HAP-1 (cell line): Measurements from ENCODE around the gene GRIN3B.

Source experiments
- DNase-seq, 2 experiments: peaks; one replicate each; pipeline ENCODE4 v3.0.0-alpha.2; 2016 to 2020; ENCODE audit warnings: low spot score in 2 of 2
- H3K27me3 ChIP-seq: fragments of 250-450 bp; sonication (Bioruptor Pico); 2 replicates; pipeline ENCODE4 v1.5.1; 2020; ENCODE audit warnings: low read depth, mild to moderate bottlenecking, moderate library complexity
- H3K36me3 ChIP-seq: fragments of 250-450 bp; sonication (Bioruptor Pico); replicated peaks from 2 replicates; pipeline ENCODE4 v1.5.1; 2020; ENCODE audit warnings: mild to moderate bottlenecking
- H3K4me1 ChIP-seq: fragments of 250-450 bp; sonication (Bioruptor Pico); 2 replicates; pipeline ENCODE4 v1.5.1; 2020; ENCODE audit warnings: mild to moderate bottlenecking
- H3K4me3 ChIP-seq: fragments of 250-450 bp; sonication (Bioruptor Pico); 2 replicates; pipeline ENCODE4 v1.5.1; 2020; ENCODE audit warnings: mild to moderate bottlenecking, moderate library complexity
- H3K9me3 ChIP-seq: fragments of 250-450 bp; sonication (Bioruptor Pico); 2 replicates; pipeline ENCODE4 v1.5.1; 2020; ENCODE audit warnings: mild to moderate bottlenecking, moderate library complexity
- in situ Hi-C: fragments of 300-500 bp; cut with MboI; formaldehyde crosslinking; loops from 3 replicates; pipeline ENCODE4 v1.14.3; 2020; ENCODE audit warnings: low sequenced_read_pairs, inconsistent platforms, mixed read lengths

The GRIN3B gene

GRCh38 chr19:1001538-1002166, 1.4 kb downstream of the GRIN3B start:
- peak overlapping the region; percentile 17; the same call in 1 of the 2 replicates for H3K4me3 ChIP-seq

GRCh38 chr19:1002600-1002999, 2.4 kb downstream of the GRIN3B start:
- peaks cover 3% of the 10 kb centered on the region for H3K4me1 ChIP-seq
- peaks cover 37% of the 10 kb centered on the region for H3K27me3 ChIP-seq
- no peaks in the 10 kb centered on the region for H3K9me3 ChIP-seq
- H3K36me3 ChIP-seq: no peaks in the 10 kb centered on the region
- in situ Hi-C loops: no loop called here
- H3K4me3 ChIP-seq: no peak overlapping the region
- no peak for DNase-seq

More at GRCh38 chr19:1001538-1002166, 1.4 kb downstream of the GRIN3B start:
- Histone ChIP-seq H3K9me3 (no peaks in the 10 kb centered on the region), H3K27me3 (peaks cover 46% of the 10 kb centered on the region), H3K36me3 (no peaks in the 10 kb centered on the region), H3K4me1 (peaks cover 3% of the 10 kb centered on the region)
- in situ Hi-C loops: no loop called here
- DNase-seq: peak in 1 of 2 experiments; percentile 83

GRCh38 chr19:1003283-1003682, 3.1 kb downstream of the GRIN3B start:
- H3K27me3 ChIP-seq: peaks cover 30% of the 10 kb centered on the region
- no peak overlapping the region for H3K4me3 ChIP-seq
- in situ Hi-C loops: no loop called here
- no peaks in the 10 kb centered on the region for H3K36me3 ChIP-seq
- H3K4me1 ChIP-seq: peaks cover 3% of the 10 kb centered on the region
- H3K9me3 ChIP-seq: no peaks in the 10 kb centered on the region
- no peak for DNase-seq

GRCh38 chr19:1004204-1004802, 4.1 kb downstream of the GRIN3B start:
- no peak for DNase-seq
- Histone ChIP-seq H3K4me3 (no peak overlapping the region), H3K36me3 (no peaks in the 10 kb centered on the region), H3K27me3 (peaks cover 20% of the 10 kb centered on the region), H3K4me1 (peaks cover 3% of the 10 kb centered on the region), H3K9me3 (no peaks in the 10 kb centered on the region)
- in situ Hi-C loops: no loop called here

GRCh38 chr19:1004803-1005664, 4.8 kb downstream of the GRIN3B start:
- Histone ChIP-seq H3K36me3 (peaks cover 6% of the 10 kb centered on the region), H3K9me3 (no peaks in the 10 kb centered on the region), H3K4me3 (no peak overlapping the region), H3K4me1 (peaks cover 3% of the 10 kb centered on the region), H3K27me3 (peaks cover 12% of the 10 kb centered on the region)
- in situ Hi-C loops: no loop called here
- DNase-seq: no peak

- no peaks in the 10 kb centered on the region for H3K4me1 ChIP-seq
- DNase-seq: no peak
- no peaks in the 10 kb centered on the region for H3K27me3 ChIP-seq
- in situ Hi-C loops: no loop called here
- H3K36me3 ChIP-seq: peaks cover 20% of the 10 kb centered on the region
- H3K9me3 ChIP-seq: no peaks in the 10 kb centered on the region
- H3K4me3 ChIP-seq: no peak overlapping the region
Observed at GRCh38 chr19:1006711-1007398, 6.6 kb downstream of the GRIN3B start.

- Histone ChIP-seq H3K9me3 (no peaks in the 10 kb centered on the region), H3K4me3 (no peak overlapping the region), H3K27me3 (no peaks in the 10 kb centered on the region), H3K36me3 (peaks cover 28% of the 10 kb centered on the region), H3K4me1 (no peaks in the 10 kb centered on the region)
- in situ Hi-C loops: no loop called here
- no peak for DNase-seq
Observed at GRCh38 chr19:1007399-1008251, 7.4 kb downstream of the GRIN3B start.

- Histone ChIP-seq H3K27me3 (no peaks in the 10 kb centered on the region), H3K9me3 (no peaks in the 10 kb centered on the region), H3K4me1 (no peaks in the 10 kb centered on the region), H3K36me3 (peaks cover 34% of the 10 kb centered on the region), H3K4me3 (no peak overlapping the region)
- DNase-seq: no peak
- in situ Hi-C loops: no loop called here
Observed at GRCh38 chr19:1008268-1009040, 8.2 kb downstream of the GRIN3B start.

- DNase-seq: no peak
- no peak overlapping the region for H3K4me3 ChIP-seq
- in situ Hi-C loops: no loop called here
- H3K9me3 ChIP-seq: no peaks in the 10 kb centered on the region
- H3K4me1 ChIP-seq: no peaks in the 10 kb centered on the region
- H3K36me3 ChIP-seq: peaks cover 43% of the 10 kb centered on the region
- H3K27me3 ChIP-seq: no peaks in the 10 kb centered on the region
Observed at GRCh38 chr19:1009041-1009980, 9.1 kb downstream of the GRIN3B start.

GRCh38 chr19:1009981-1010538, 9.8 kb downstream of the GRIN3B start:
- no peak overlapping the region for H3K4me3 ChIP-seq
- no peaks in the 10 kb centered on the region for H3K27me3 ChIP-seq
- H3K9me3 ChIP-seq: no peaks in the 10 kb centered on the region
- peaks cover 48% of the 10 kb centered on the region for H3K36me3 ChIP-seq
- no peaks in the 10 kb centered on the region for H3K4me1 ChIP-seq
- in situ Hi-C loops: no loop called here
- no peak for DNase-seq

GRCh38 chr19:1010586-1011510, 10.6 kb downstream of the GRIN3B start:
- Histone ChIP-seq H3K4me1 (no peaks in the 10 kb centered on the region), H3K4me3 (no peak overlapping the region), H3K27me3 (no peaks in the 10 kb centered on the region), H3K9me3 (no peaks in the 10 kb centered on the region), H3K36me3 (peaks cover 54% of the 10 kb centered on the region)
- DNase-seq: no peak
- in situ Hi-C loops: no loop called here
